Tibial nerve (tissue), 4 donors: Measurements from ENCODE around the gene SCGB1D1. TPM values are rescaled to one million over a fixed set of nuclear protein-coding genes. Genes with fewer than 3 reads are reported as not detected.
"Not testable (repeated sequence)": the region's sequence is repeated elsewhere in the genome, so short reads cannot be mapped to it uniquely, and the experiment has no call there.

Experiments used
- DNase-seq, 2 donors: peaks; one replicate each; pipeline ENCODE4 v3.0.0-alpha.2; 2019; ENCODE audit warnings: low spot score in 2 of 2
- H3K27ac ChIP-seq, 4 donors: fragments of 200-600 bp; sonication (generic) in 3 of 4; one replicate each; pipeline ENCODE4 v1.5.1; 2017 to 2019; ENCODE audit warnings: mild to moderate bottlenecking in 1 of 4
- H3K27me3 ChIP-seq, 2 donors: fragments of 200-600 bp; sonication (generic) in 1 of 2; one replicate each; pipeline versions ENCODE4 v1.5.1 to v1.6.0; 2017 to 2019
- H3K36me3 ChIP-seq, 3 donors: fragments of 200-600 bp; sonication (generic); one replicate each; pipeline ENCODE4 v1.5.1; 2018 to 2019
- H3K4me1 ChIP-seq, 4 donors: fragments of 200-600 bp; sonication (generic) in 3 of 4; one replicate each; pipeline ENCODE4 v1.5.1; 2017 to 2019
- H3K4me3 ChIP-seq, 4 donors: fragments of 200-600 bp; sonication (generic) in 3 of 4; one replicate each; pipeline ENCODE4 v1.5.1; 2017 to 2019; ENCODE audit warnings: mild to moderate bottlenecking in 1 of 4, moderate library complexity in 1 of 4
- H3K9me3 ChIP-seq, 4 donors: fragments of 200-600 bp; sonication (generic) in 3 of 4; one replicate each; pipeline ENCODE4 v1.5.1; 2017 to 2019
- EP300 ChIP-seq, 2 donors: sonication (generic); formaldehyde crosslinking; IDR thresholded peaks; one replicate each; pipeline ENCODE4 v1.6.1; 2017; ENCODE audit warnings: antibody characterized with exemption in 2 of 2, mild to moderate bottlenecking in 1 of 2
- POLR2A ChIP-seq, 2 donors: fragments of 450-650 bp; IDR thresholded peaks; one replicate each; pipeline ENCODE4 v1.6.1; 2017; ENCODE audit warnings: antibody characterized with exemption in 2 of 2, mild to moderate bottlenecking in 2 of 2, moderate library complexity in 2 of 2
- WGBS, 2 donors: methylation state at CpG; one replicate each; pipeline ENCODE4 v1.1.5; 2018; 5-methylcytosine and 5-hydroxymethylcytosine counted together
- total RNA-seq, 4 donors: library from RNA; depleted of rRNA; stranded (reverse); fragments of >200 nt; gene quantifications; one replicate each; pipeline ENCODE4 v1.1.0, GENCODE V29; 2016
- TF ChIP-seq, protein P1 (sequence below), 5 experiments: fragments of 200-600 bp in 3 of 5; fragments of 450-650 bp in 2 of 5; sonication (generic) in 3 of 5; IDR thresholded peaks; one replicate each; pipeline ENCODE4 v1.5.1; 2016 to 2019; ENCODE audit warnings: antibody characterized with exemption in 5 of 5, mild to moderate bottlenecking in 3 of 5, moderate library complexity in 2 of 5

The SCGB1D1 gene
- total RNA-seq, 4 donors from 2014 or later: not detected

DNA sequence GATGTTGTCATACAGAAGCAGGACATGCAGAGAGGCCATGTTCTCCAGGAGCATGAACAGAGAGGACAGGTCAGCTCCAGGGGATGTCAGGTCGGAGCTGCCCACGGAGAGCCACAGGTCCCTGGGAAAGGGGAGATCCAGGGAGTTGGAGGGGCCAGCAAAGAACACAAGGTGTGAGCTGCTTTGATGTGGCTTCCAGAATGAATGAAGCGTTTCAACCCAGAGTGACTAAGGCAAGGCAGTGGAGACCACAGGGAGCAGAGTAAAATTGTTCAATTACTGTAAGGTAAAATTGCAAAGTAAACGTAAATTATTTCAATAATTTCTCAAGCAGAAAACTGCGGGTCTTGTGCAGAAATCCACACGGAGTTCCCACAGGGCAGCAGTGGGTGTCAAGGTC is 12.9 kb downstream of the SCGB1D1 start:
- H3K27me3 ChIP-seq: peaks cover 0 to 5% of the 10 kb centered on the region in 2 donors
- no peaks in the 10 kb centered on the region for H3K36me3 ChIP-seq
- TF ChIP-seq EP300 (IDR thresholded peaks at IDR 0.05): no peak
- no peak for TF ChIP-seq POLR2A (IDR thresholded peaks at IDR 0.05)
- TF ChIP-seq, protein P1, sequence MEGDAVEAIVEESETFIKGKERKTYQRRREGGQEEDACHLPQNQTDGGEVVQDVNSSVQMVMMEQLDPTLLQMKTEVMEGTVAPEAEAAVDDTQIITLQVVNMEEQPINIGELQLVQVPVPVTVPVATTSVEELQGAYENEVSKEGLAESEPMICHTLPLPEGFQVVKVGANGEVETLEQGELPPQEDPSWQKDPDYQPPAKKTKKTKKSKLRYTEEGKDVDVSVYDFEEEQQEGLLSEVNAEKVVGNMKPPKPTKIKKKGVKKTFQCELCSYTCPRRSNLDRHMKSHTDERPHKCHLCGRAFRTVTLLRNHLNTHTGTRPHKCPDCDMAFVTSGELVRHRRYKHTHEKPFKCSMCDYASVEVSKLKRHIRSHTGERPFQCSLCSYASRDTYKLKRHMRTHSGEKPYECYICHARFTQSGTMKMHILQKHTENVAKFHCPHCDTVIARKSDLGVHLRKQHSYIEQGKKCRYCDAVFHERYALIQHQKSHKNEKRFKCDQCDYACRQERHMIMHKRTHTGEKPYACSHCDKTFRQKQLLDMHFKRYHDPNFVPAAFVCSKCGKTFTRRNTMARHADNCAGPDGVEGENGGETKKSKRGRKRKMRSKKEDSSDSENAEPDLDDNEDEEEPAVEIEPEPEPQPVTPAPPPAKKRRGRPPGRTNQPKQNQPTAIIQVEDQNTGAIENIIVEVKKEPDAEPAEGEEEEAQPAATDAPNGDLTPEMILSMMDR (IDR thresholded peaks at IDR 0.05): no peak
- no peak for DNase-seq
- no peaks in the 10 kb centered on the region for H3K4me1 ChIP-seq
- no peak overlapping the region for H3K4me3 ChIP-seq
- 67 to 76% methylated on average over 6 of the region's 6 CpGs for WGBS, 2 donors
- H3K27ac ChIP-seq: no peak overlapping the region
- H3K9me3 ChIP-seq: no peaks in the 10 kb centered on the region

DNA sequence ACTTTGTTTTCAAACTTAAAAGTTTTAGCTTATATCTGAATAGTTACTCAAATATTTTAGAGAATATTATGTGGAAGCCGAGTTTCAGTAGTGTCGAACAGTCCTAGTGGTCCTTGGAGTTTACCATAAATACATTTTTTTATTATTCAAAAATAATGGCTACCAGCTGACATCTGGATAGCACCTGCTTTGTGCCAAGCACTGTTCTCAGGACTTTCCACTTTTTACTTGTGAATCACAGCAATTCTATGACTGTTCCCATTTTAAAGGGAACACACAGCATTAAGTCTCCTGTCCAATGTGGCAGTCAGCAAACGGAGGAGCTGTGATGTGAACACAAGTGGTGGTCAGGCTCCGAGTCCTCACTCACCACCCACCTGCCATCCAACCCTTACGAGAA is 14.4 kb downstream of the SCGB1D1 start:
- H3K4me3 ChIP-seq: no peak overlapping the region
- DNase-seq: no peak
- H3K27me3 ChIP-seq: no peaks in the 10 kb centered on the region
- no peaks in the 10 kb centered on the region for H3K9me3 ChIP-seq
- TF ChIP-seq, protein P1 (IDR thresholded peaks at IDR 0.05): no peak
- TF ChIP-seq EP300 (IDR thresholded peaks at IDR 0.05): no peak
- TF ChIP-seq POLR2A (IDR thresholded peaks at IDR 0.05): no peak
- 79 to 80% methylated on average over 5 of the region's 5 CpGs for WGBS, 2 donors
- no peaks in the 10 kb centered on the region for H3K36me3 ChIP-seq
- no peaks in the 10 kb centered on the region for H3K4me1 ChIP-seq
- no peak overlapping the region for H3K27ac ChIP-seq

DNA sequence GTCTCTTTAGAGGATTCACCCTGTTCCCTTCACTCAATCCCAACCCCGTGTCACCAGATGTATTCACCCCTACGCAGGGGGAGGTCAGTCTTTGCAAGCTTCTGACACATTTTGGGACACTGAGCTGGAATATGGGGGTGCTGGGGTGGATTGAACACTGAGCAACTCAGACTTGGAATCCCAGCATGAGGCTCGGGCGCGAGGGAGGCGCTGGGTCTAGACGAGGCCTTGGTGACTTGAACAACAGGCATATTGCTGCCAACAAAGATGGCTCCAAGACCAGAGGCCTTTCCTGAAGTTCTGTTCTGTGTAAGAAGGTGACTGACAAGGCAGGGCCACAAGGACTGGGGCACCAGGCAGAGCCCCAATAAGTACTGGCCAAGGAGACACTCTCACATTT is 15.4 kb downstream of the SCGB1D1 start:
- WGBS, 2 donors: 88 to 89% methylated on average over 7 of the region's 7 CpGs
- Histone ChIP-seq H3K4me3 (no peak overlapping the region), H3K36me3 (no peaks in the 10 kb centered on the region)

DNA sequence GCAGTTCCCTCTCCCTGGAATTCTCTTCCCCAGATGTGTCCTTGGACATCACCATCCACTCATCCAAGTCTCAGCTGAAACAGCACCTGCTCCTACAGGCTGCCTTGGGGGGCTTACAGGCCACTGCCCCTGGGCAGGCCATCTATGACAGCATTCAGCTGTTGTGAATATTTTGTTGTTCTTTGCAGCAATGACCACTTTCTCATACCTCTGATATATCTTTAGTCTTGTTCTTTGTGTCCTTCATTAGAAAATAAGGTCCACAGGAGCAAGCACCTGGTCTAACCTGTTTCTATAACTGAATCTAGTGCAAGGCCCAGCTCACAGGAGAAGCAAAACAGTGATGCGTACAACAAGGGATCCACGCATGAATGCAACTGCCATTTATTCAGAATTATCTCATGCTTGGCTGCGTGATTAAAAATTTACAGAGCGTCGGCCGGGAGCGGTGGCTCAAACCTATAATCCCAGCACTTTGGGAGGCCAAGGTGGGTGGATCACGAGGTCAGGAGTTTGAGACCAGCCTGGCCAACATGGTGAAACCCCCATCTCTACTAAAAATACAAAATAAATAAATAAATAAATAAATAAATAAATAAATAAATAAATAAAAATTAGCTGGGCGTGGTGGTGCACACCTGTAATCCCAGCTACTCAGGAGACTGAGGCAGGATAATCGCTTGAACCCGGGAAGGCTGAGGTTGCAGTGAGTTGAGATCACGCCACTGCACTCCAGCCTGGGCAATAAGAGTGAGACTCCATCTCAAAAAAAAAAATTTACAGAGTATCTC is 16.5 kb downstream of the SCGB1D1 start:
- 93 to 95% methylated on average over 12 of the region's 12 CpGs for WGBS, 2 donors

More for the DNA sequence above, 15.4 kb downstream of the SCGB1D1 start:
- Histone ChIP-seq H3K27ac (no peak overlapping the region), H3K9me3 (no peaks in the 10 kb centered on the region), H3K4me1 (no peaks in the 10 kb centered on the region), H3K27me3 (no peaks in the 10 kb centered on the region)
- no peak for DNase-seq
- TF ChIP-seq, protein P1 (IDR thresholded peaks at IDR 0.05): no peak
- TF ChIP-seq EP300 (IDR thresholded peaks at IDR 0.05) (no peak), POLR2A (IDR thresholded peaks at IDR 0.05) (no peak)

DNA sequence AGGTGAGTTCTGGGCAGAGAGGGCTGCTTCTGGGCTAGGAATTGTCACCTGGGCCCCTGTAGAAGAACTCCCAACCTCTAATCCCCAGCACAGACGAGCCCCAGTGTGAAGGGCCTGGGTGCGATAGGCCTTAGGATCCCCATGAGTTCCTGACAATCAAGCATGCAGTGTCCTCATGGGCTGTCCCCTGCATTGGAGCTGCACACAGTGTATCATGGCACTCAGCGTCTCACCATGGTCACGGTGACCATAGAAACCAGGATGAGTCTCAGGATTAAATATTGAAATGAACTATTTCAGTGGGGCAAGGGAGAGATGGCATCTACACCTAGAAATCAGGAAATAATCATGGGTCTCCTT is 18.7 kb downstream of the SCGB1D1 start:
- no peaks in the 10 kb centered on the region for H3K4me1 ChIP-seq
- no peak overlapping the region for H3K4me3 ChIP-seq
- H3K27ac ChIP-seq: no peak overlapping the region
- no peaks in the 10 kb centered on the region for H3K36me3 ChIP-seq
- no peaks in the 10 kb centered on the region for H3K9me3 ChIP-seq
- DNase-seq: no peak
- H3K27me3 ChIP-seq: no peaks in the 10 kb centered on the region
- 66 to 68% methylated on average over 4 of the region's 4 CpGs for WGBS, 2 donors
- TF ChIP-seq EP300 (IDR thresholded peaks at IDR 0.05) (no peak), POLR2A (IDR thresholded peaks at IDR 0.05) (no peak)
- TF ChIP-seq, protein P1 (IDR thresholded peaks at IDR 0.05): no peak

More for the DNA sequence above, 16.5 kb downstream of the SCGB1D1 start:
- not testable (repeated sequence) for H3K4me1 ChIP-seq, H3K27me3 ChIP-seq, H3K9me3 ChIP-seq, H3K36me3 ChIP-seq, DNase-seq, H3K4me3 ChIP-seq, H3K27ac ChIP-seq
